Cortex of kidney (tissue), 1 donor: Measurements from ENCODE around the gene ASXL3.

ENCODE experiments used
- DNase-seq: peaks from one replicate; lab custom pipeline; 2025; lab: John Stamatoyannopoulos, UW

Gene ASXL3

DNA sequence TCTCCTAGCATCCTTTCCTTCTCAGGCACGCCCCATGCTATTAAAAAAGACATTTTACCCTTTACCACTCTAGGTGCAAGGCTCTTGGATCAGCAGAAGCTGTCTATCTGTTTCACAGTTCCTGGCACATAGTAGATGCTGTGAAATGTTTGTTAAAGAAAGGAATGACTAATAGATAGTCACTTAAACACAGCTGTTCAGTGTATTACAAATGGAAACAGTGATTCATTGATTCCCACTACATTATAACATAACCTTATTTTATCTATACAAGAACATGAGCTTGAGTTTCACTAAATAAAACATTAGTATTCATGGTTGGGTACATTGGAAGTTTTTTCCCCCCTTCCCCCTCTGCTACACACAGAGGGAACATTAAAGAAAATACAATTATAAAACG, 142.1 kb downstream of the ASXL3 start:
- DNase-seq = no peak

- no peak for DNase-seq
Observed at GRCh38 chr18:33729556-33729955, 151.5 kb downstream of the ASXL3 start.

DNA sequence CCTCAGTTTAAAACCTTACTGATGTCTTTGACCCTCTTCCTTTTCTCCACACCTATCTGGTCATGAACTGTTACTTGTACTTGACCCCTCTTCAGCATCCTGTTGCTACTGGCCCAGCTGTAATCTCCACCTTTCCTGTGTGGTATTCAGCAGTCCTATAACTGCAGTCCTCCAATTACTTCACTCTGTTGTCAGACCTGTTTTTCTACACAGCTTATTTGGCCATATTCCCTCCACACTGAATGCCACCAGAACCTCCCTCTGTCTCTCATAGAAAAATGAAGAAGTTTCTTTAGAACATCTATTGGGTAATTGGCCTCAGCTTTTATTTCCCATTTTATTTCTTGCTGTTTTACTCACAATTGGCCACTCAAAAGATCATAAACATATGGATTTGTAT, 155.4 kb downstream of the ASXL3 start:
- DNase-seq = no peak

- DNase-seq = no peak
Observed at GRCh38 chr18:33735428-33735827, 157.4 kb downstream of the ASXL3 start.

- DNase-seq = no peak
Observed at GRCh38 chr18:33741760-33742159, 163.7 kb downstream of the ASXL3 start.

DNA sequence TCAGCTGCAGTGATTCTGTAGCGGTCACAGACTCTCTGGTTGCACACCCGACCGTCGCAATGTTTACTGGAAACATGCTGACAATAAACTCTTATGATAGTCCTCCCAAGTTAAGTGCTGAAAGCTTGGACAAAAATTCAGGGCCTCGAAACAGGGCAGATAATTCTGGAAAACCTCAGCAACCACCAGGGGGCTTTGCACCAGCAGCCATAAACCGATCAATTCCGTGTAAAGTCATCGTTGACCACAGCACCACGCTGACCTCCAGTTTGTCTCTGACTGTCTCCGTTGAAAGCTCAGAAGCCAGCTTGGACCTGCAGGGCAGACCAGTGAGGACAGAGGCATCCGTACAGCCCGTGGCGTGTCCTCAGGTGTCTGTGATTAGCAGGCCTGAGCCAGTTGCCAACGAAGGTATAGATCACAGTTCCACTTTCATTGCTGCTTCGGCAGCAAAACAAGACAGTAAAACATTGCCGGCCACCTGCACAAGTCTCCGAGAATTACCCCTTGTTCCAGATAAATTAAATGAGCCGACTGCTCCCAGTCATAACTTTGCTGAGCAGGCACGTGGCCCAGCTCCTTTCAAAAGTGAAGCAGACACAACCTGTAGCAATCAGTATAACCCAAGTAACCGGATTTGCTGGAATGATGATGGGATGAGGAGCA, 166.1 kb downstream of the ASXL3 start:
- DNase-seq = no peak

GRCh38 chr18:33745151-33745795, 167.3 kb downstream of the ASXL3 start:
- DNase-seq = no peak

DNA sequence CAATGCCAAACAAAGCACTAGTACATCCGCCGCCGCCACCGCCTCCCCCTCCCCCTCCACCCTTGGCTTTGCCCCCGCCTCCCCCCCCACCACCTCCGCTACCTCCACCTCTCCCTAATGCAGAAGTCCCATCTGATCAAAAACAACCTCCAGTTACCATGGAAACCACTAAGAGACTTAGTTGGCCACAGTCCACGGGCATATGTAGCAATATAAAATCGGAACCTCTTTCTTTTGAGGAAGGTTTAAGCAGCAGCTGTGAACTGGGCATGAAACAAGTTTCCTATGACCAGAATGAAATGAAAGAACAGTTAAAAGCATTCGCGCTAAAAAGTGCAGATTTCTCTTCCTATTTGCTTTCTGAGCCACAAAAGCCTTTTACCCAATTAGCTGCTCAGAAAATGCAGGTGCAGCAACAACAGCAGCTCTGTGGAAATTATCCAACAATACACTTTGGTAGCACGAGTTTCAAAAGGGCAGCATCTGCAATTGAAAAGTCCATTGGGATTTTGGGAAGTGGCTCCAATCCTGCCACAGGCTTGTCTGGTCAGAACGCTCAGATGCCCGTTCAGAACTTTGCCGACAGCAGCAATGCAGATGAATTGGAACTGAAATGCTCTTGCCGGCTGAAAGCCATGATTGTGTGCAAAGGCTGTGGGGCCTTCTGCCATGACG, 168.0 kb downstream of the ASXL3 start:
- no peak for DNase-seq

DNA sequence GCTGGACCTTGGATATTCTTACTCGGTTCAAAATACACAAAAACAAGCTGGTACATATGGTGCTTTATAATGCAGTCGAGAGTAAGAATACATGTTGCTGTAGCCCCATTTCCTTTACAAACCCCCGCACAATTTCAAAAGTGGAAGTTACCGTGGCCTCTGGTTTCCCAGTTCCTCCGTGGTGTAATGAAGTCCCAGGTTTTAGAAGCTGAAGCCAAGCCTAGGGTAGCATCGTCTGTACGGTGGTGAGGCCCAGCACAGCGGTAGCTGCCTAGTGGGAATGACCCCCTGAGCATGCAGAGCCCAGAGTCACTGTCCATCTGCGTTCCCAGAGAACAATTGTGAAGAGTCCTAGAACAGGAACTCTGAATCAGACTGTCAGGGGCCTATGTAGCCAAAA, 171.8 kb downstream of the ASXL3 start:
- no peak for DNase-seq

DNA sequence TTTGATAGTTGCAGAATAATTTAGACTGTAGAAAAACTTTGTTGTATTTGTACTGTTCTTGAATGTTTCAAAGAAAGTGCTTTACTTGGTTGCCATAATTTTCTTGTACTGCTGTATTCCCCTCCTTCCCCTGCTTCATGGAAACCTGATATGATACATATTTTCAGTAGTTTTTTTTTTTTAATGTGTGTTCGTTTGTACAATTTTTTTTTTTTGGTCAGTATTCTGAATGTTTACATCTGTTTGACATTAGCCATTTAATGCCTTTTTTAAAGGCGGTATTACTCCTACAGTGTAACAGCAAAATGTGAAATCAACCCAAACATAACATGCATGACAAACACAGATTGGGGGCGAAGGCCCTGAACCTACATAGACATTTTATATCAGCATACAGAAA, 172.3 kb downstream of the ASXL3 start:
- DNase-seq = no peak

DNA sequence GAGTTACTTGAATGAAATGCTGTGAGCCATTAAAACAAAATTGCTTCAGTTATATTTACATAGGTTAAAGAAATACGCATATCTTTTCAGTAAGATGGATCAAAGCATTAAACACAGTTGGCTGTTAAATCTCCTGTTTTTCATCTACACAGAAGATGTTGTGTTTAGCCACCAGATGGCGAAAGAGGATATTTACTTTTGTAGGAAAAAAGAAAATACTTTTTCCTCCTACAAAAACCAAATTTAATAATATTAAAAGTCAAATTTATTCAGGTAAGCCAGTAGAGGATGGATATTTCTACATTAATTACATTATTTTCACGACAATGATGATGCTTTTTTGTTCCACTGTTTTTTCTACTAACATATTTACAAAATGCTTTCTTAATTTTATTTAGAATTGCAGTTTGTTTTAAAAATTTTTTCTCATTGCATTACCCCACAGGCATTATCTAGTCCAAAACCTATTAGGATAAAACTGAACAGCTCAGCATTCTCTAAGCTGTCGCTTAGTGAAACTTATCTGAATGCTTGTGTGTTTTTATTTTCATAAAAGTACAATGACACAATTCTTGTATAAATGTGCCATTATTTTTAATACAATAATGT, 173.7 kb downstream of the ASXL3 start:
- DNase-seq = no peak

DNA sequence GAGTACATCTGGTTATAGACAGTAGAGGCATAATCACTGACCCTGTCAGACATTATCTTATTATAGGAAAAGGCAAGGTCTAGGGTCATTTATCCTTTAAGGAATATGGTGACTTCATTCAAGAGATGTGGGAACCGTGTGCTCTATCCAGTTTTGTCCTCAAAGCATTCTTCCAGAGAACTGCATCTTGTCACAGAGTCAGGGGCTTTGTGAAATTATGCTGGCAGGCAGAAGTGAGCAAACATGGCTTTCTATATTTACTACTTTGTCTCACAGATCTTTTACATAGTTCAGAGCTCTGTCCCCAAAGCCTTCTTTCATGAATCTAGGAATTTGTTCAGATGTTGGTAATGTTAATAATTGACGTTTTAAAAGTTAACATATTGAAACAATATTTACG, 177.4 kb downstream of the ASXL3 start:
- DNase-seq = no peak

DNA sequence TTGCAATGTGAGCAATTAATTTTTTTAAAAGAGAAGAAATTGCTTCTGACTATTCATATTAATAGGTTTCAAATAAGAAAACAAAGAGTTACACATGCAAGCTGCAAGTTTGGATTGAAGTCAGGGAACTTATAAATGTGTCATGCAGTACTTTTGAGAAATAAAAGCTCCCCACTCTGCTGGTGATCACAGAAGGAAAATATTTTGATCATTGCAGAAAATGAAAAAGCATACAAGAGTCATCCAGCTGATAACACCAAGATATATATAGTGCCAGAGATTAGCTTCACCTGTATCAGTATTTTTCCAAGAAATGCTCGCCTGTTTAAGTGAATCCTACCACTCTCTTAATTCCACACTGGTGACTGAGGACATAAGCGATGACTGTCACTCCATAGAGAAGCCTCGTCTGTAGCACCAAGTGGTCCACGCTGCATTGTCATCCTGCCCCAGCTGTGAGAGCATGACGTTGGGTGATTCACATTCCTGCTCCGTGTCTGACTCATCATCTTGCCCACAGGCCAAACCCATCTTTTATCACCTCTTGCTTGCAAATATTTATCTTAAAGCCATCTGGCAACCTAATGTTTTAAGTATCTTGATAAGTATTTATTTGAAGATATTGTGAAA, 178.0 kb downstream of the ASXL3 start:
- DNase-seq = no peak

DNA sequence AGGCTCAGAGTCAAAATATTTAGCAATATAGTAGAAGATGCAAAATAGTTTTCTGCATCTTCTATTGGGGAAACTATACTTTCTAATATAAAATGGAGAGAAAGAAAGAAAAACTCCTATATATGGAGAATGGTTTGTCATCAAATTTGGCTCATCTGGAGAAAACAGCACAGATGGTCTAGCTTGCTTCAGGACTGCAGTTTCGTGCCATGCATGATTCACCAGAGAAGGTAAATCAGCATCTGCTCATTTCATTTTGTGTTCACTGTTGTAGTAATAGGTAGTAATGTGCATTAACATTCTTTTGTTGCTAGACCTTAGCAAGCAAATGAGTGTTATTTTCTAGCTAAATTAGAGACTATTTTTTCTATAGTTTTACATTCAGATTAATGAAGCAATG, 179.0 kb downstream of the ASXL3 start:
- no peak for DNase-seq

DNA sequence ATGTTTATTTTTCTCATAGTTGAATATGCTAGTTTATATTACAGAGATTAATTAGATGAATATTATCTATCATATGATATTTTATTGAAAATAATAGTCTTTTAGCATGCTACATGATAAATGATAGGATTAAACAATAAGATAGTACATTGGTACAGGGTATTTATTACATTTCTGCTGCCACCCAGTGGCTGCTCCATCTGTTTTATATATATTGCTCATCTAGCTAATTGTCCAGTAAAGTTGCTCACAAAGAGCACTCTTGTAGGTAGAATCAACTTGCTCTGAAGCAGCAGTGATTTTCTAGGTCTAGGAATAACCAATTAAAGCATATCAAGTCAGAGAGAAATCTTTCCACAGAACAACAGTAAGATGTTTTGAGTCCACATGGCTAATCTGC, 183.3 kb downstream of the ASXL3 start:
- no peak for DNase-seq

DNA sequence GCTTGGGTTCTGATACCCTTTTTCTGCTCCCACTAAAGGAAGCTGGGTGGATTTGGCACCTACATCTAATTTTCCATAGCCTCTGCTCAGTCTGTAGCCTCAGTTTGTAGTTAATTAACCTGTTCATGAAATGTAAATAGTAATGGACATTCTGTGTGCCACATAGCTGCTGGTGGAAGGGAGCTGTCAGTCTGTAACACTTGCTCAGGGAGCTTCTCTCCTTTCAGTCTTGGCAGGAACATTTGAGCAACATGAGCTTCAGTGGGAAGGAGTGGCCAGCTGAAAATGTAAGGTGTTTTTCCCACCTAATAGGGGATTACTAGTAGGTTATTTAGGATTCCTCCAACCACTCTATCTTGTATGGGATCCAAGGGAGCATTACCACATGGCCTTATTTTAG, 203.4 kb downstream of the ASXL3 start:
- DNase-seq = no peak
